NCI-H2227 (cell line): Measurements from ENCODE around the gene SUSD6.
A peak's percentile ranks its signal among the peaks of the same experiment; 100 is the strongest.
"Not testable (repeated sequence)": the region's sequence is repeated elsewhere in the genome, so short reads cannot be mapped to it uniquely, and the experiment has no call there.

Experiments
- DNase-seq: peaks from one replicate; lab custom pipeline; 2025; ENCODE audit not compliant: unreplicated experiment; lab: John Stamatoyannopoulos, UW

The SUSD6 gene

DNA sequence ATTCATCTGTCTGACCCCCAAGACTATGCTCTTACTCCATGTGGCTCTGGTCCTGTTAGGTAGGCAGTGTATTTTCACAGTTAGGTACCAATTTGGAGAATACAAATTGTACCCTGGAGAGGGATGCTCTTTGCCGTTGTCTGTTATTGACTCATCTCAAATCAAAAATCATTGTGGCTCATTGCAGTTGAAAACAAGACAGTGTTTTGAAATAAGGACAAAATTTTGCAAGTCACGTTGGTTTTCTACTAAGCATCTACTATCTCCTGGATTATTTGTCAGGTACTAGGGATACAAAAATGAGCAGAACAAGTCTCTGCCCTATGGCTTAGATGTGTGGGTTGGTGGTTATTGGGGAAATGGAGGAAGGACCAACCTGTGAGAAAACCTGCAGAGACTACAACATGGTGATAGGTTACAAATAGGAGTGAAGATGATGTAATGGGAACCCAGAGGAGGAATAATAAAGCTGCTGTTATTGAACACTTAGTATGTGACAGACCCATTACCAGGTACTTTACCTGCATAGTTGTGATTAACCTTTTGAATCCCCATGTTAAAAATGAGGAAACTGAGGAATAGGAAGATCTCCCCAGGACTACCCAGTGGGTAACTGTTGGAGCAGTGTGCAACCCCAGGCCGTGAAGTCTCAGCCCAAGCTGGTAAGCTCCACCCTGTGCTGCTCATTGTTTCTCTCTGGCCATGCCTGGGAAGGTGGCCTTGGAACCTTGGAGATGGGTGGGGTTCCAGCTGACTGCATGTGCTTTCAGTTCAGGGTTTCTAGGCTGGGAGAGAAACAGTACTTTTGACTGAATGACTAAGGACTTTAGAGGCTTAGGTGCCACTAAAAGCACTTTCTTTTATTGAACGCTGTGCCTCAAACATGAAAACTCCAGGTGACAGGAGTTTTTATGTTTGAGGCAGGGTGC, 82.7 kb downstream of the SUSD6 start:
- DNase-seq, result no peak

DNA sequence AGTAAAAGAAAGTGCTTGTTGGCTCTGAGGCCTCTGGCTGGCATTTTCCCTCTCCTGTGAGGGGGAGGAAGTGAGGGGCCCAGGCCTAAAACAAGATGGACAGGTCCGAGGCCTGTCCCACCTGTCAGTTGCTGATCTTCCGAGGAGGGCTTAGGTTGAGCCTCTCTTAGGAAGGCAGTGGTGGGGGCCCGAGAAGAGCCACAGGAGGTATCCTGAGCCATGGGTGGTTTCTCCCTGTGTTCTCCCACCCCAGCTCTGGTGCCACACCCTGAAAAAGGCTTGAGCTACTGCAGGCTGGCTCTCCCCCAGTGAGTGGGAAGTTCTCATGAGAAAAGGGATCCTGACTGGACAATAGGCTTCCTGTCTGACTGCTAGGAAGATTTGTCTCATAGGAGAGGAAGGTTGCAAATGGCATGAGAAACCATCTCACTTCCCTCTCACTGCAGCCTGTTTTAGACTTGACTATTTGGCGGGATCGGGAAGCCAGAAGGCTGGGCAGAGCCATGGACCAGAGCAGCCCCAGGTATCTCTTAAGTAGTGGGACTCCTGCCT, 83.4 kb downstream of the SUSD6 start:
- no peak for DNase-seq

DNA sequence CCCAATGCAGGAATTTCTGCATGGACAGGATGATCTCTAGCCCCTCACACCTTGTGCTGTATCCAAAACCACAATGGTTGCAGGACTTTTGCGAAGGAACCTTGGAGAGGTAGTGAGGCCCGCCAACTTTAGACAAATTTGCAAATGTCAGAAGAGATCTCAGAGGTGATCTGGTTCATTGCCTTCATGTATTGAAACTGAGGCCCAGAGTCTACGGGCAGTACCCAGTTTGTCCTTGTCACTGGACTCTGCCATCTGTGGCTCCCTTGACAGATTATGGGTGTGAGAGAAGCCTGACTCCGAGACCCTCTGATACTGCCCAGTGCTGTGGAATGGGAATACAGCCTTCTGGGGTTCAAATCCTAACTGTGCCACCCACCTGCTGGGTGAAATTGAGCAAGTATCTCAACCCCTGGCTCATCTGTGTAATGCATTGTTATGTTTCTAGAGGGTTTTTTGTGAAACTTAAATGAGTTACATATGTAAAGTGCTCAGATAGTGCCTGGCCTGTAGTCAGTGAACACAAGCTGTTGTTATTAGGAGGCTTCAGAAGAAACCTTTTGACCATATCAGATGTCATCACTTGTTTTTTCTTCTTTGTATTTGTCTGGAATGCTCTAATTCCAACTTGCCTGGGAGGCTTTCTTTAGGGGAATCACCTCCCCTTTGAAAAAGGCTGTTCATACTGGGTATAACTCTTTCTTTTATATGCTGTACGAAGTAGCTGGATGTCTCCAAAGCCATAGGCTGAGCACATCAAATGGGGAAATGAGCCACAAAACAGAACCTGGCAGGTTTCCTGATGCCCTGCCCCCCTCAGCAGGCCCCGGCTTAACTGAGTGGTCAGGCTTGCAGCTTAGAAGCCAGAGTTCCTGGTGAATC, 84.2 kb downstream of the SUSD6 start:
- peak; percentile 14 for DNase-seq

DNA sequence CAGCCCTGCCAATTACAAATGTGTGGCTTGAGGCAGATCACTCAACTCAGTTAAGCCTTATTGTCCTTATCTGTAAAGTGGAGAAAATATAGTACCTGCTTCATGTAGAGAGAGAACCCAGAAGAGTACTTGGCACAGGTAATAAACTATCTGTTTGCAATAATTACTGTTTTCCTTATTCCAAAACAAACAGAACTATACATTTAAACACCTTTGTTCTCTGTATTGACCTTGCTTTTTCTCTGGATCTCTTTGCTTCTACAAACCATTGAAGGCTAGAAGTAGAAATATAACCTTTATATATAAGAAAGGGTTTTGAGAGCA, 84.8 kb downstream of the SUSD6 start:
- DNase-seq, result no peak

DNA sequence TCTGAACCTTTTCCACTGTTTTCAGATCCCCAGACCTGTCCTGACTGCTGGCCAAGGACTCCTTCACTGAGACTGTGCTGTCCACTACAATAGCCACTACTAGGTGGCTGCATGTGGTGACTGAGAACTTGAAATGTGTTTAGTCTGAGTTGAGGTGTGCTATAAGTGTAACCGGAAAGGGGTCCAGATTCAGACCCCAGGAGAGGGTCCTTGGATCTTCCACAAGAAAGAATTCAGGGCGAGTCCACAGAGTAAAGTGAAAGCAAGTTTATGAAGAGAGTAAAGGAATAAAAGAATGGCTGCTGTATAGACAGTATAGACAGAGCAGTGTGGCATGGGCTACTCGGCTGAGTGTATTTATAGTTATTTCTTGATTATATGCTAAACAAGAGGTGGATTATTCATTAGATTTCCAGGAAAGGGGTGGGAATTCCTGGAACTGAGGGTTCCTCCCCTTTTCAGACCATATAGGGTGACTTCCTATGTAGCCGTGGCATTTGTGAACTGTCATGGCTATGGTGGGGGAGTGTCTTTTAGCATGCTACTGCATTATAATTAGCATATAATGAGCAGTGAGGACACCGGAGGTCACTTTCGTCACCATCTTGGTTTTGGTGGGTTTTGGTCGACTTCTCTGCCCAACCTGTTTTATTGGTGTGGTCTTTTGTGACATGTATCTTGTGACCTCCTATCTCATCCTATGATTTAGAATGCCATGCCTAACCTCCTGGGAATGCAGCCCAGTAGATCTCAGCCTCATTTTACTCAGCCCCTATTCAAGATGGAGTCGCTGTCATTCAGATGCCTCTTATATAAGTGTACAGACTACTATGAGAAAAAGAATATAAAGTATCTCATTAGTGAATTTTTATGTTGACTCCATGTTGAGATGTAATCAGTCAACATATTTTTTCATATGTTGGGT, 85.5 kb downstream of the SUSD6 start:
- DNase-seq, result no peak

DNA sequence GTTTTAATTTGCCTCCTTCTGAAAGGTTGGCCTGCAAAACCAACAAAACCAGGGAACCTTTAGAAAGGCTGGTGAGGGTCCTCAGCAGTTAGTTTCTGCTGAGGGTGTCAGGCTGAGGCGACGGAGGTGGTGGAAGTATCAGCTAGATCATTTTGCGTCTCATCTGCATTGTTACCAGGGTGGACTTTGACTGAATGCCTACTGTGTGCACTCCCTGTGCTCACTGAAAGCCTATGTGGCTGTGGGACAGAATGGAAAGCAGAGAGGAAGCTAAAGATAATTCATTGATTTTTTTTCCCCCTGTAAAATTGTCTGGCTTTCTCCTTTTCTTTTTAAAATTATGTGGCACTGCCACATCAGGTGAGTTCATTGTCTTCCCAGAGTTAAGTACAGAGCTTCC, 87.2 kb downstream of the SUSD6 start:
- no peak for DNase-seq

DNA sequence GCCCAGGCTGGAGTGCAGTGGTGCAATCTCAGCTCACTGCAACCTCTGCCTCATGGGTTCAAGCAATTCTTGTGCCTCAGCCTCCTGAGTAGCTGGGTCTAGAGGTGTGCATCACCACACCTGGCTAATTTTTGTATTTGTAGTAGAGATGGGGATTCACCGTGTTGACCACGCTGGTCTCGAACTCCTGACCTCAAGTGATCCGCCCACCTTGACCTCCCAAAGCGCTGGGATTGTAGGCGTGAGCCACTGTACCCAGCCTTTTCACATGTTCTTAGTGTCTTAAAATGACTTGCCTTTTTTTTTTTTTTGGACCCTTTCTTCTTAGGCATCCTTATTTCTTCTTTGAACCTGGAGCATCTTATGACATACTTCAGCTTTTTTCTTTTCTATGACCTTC, 87.8 kb downstream of the SUSD6 start:
- not testable (repeated sequence) for DNase-seq

DNA sequence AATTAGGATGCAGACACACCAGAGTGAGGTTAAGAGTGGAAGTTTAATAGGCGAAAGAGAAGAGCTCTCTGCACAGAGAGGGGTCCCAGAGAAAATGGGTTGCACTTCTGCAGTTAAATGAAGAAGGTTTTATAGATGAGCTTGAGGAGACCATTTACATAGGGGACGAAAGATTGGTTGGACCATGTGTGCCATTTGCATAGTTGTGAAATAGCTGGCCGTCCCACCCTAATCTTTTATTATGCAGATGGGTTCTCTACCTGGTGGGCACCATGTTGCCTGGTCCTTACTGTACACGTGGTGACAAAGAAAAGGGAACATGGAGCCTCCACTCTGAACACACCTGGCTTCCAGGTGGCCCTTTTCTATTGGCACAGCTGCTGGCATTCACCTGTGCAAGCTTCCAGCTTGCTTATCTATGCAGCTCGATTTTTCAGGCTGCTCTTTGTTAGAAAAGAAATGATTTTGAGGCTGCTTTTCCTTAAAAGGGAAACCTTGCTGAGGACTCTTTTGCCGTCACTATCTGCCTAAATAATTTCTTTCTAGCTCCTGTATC, 88.4 kb downstream of the SUSD6 start:
- DNase-seq, result no peak

DNA sequence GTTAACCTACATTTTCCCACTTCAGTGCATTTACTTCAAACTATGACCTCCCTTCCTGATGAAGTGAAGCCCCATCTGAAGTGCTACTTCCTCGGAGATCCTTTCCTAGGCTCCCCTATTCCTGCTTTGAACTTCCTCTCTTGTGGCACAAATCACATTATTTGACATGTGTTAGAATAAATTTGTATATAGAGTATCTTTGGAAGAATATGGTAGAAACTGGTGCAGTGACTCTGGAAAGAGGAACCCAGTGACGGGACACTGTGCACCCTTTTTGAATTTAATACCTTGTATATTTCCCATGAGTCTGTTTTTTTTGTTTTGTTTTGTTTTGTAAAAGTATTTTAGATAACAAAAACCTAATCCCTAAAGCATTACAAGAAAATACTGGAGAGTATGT, 89.2 kb downstream of the SUSD6 start:
- no peak for DNase-seq

DNA sequence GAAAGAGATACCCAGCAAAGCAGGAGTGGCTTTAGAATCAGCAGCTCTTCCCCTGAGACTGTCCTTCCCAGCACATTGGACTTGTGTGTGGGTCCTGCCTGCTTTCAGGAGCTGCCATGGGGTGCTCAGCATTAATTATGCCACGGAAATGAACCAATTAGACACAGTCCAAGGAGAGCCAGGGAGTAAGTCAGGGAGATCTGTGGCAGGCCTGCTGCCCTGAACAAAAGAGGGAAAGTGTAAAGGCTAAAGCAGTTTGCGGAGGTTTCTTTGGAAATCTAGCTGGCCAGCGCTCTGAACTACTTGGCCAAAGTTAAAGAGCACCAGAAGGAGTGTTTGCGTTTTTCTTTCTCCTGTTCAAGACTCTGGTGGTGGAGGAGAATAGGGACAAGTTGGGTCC, 89.9 kb downstream of the SUSD6 start:
- no peak for DNase-seq

DNA sequence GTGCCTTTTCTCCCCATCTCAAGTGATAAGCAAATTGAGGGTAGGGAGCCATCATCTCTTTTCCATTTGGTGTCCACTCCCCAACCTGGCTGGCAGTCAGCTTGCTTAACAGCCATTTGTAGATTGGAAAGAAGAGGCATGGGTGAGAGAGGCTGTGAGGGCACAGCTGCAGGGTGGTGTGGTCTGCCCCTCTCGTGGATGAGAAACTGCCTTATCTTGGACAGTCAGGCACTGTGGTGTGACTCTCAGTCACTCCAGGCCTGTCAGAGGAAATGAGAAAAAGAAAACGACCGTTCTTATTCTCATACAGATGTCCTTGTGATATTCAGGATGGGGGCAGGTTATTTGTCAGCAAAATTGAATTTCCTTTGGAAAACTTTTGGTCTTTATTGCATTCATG, 90.5 kb downstream of the SUSD6 start:
- no peak for DNase-seq

DNA sequence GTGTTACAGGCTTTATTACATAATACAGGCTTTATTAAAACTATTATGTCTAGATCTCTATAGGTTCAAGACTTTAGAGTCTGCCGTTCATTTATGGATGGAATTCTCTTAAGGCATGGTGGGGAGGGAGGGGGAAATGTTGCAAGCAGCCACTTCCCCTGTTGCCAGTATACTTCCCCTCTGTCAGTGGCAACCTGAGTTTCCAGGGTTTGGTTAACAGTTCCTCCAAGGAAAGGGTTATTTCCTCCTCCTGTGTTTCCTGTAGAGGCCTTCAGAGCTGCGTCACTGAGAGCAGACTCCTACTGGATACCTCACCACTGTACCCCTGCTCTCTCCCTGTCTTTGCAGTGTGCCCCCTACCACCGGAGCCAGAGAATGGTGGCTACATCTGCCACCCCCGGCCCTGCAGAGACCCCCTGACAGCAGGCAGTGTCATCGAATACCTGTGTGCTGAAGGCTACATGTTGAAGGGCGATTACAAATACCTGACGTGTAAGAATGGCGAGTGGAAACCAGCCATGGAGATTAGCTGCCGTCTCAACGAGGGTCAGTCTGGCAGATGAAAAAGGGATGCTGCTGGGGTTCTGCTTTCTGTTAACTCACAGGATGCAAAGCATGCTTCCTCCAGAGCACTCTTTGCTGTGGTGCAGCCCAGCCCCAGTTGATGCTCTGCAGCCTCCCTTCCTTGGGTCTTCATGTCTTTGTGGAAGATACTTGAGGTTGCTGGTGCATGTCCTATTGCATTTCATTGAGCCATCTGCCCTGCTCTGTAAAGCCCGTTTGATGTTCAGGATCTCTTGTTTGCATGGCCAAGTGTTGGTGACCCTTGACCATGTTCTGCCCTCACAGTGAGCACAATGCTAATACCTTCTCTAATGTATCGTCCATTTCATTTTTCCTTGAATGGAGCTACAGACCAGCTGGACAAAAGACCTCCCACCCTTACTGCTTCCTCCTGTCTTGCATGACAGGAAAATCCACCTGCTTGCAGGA, 91.9 kb downstream of the SUSD6 start:
- DNase-seq, result no peak

DNA sequence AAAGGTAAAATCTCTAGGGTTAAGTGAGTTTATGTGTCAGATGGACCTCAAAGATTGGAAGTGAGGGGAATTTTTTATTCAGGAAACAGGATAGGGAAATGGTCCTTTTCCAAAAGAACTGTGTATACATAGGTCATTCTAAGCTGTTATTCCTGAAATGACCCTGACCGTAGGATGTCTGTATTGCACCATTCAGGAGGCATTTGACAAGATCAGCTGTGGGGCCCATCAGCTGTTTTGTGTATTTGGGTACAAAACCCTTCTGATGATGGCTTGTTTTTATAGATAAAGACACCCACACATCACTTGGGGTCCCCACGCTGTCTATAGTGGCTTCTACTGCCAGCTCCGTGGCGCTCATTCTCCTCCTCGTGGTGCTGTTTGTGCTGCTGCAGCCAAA, 92.9 kb downstream of the SUSD6 start:
- no peak for DNase-seq

DNA sequence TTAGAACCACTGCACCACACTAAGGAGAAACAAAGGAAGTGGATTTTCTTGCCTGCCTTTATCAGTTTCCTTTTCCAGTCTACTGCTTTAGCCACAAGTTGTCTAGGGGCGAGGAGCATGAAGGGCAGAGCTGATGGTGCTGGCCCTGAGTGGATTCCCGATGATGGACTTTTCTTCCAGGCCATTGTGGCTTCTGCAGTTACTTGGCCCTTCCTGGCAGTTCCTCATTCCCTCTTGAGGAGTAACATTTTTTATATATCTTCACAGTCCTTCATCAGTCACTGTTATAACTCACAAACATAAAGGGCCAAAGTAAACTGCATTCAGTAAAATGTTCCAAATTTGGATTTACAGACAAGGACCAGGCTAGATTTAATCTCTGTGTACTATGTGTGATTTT, 94.3 kb downstream of the SUSD6 start:
- DNase-seq, result no peak

DNA sequence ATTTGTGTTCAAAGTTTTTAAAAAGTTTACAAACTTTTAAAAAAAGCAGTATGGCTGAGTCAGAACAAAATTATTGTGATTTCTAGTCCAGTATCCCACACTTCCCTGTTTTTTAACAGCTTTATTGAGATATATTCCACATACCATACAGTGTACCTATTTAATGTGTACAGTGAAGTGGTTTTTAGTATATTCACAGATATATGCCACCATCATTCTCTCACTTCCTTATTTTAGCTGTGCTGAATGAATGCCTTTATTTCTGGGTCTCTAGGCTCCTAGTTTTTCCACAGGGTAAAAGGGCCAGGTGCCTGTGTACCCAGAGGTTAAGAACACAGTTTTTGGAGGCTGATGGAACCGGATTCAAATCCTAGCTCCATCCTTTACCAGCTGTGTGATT, 96.7 kb downstream of the SUSD6 start:
- no peak for DNase-seq

DNA sequence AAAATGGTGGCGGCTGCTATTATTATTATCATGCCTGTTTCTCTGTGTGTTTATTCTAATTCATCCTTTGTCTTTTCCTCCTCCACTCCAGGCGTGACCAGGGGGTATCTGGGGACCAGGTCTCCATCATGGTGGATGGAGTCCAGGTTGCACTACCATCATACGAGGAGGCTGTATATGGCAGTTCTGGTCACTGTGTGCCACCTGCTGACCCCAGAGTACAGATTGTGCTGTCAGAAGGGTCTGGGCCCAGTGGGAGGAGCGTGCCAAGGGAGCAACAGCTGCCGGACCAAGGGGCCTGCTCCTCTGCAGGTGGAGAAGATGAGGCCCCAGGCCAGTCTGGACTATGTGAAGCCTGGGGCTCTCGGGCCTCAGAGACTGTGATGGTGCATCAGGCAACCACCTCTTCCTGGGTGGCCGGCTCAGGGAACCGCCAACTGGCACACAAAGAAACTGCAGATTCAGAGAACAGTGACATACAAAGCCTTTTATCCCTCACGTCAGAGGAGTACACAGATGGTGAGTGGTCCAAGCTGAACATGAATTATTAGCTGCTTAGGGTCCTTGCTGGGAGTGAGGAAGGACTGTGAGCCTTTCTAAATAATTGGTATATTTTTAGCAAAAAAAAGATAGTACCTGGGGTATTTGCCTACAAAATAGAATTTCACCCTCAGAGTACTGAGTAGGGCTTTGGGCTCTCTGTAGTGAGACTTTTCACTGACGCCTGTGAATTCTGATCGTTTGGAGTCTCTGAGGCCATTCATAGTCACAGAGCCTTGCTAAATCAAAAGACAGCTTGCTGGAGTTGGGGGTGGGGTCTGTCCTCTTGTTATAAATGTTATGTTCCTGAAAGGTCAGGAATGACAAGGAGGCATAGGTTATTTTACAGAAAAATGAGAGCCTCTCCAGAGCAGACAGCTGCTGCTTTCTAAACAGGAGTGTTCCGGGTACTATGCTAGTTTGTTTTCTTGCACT, 97.5 kb downstream of the SUSD6 start:
- peak; percentile 72 for DNase-seq

DNA sequence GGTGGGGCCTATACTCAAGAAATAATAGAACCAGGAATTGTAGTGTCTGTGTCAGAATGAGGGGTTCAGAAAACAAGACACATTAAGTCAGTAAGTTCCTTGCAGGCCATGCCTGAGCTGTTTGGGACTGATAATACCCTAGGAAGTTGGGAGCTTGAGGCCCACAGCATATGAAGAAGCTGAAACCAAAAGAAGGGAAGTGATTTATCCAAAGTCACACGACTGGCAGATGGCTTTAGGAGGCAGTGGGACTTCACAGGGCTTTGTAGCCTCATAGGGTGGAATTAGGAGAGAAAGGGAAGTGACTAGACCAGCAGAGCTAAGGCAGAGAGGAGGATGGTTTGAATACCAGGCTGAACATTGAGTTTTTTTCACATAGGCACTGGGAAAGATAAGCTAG, 99.0 kb downstream of the SUSD6 start:
- no peak for DNase-seq

DNA sequence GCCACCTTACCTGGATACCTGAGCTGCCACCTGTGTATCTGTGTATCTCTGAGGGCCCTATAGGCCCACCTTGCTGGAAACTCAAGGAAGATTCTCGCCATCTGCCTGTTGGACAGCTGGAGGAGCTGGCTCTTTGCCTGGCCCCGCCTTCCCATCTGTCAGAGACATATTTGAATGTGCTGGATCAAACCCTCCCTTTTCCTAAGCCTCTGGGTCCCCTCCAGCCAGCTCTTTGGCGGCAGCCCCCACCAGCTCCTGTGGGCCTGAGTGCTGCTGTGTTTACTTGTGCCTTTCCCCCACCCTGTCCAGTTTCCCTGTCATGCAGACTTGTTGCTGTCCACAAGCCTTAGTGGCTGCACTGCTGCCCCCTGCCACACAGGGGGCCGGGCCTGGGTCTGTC, 99.7 kb downstream of the SUSD6 start:
- DNase-seq, result peak; percentile 59
